ENCODE results near the gene TEX52. TPM values are rescaled to one million over a fixed set of nuclear protein-coding genes. Genes with fewer than 3 reads are reported as not detected.
A peak's percentile ranks its signal among the peaks of the same experiment; 100 is the strongest.

TEX52 gene
- total and polyA plus RNA-seq, 2 of the 13 experiments (the other 11 are each of a cell fraction or from before 2014, with no cell fraction given): 0.05 TPM; not detected in 1

DNA sequence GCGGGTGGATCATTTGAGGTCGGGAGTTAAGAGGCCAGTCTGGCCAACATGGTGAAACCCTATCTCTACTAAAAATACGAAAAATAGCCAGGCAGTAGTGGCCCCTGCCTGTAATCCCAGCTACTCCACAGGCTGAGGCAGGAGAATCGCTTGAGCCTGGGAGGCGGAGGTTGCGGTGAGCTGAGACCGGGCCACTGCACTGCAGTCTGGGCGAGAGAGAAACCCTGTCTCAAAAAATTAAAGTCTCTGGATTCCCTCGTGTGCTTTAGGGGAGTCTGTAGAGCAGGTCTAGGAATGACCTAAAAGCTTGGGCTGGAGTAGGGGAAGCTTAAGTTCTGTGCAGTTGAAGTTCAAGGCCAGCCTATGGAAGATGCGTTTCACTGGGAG is 33.2 kb upstream of the TEX52 start (continued):
- TF ChIP-seq, protein P1, sequence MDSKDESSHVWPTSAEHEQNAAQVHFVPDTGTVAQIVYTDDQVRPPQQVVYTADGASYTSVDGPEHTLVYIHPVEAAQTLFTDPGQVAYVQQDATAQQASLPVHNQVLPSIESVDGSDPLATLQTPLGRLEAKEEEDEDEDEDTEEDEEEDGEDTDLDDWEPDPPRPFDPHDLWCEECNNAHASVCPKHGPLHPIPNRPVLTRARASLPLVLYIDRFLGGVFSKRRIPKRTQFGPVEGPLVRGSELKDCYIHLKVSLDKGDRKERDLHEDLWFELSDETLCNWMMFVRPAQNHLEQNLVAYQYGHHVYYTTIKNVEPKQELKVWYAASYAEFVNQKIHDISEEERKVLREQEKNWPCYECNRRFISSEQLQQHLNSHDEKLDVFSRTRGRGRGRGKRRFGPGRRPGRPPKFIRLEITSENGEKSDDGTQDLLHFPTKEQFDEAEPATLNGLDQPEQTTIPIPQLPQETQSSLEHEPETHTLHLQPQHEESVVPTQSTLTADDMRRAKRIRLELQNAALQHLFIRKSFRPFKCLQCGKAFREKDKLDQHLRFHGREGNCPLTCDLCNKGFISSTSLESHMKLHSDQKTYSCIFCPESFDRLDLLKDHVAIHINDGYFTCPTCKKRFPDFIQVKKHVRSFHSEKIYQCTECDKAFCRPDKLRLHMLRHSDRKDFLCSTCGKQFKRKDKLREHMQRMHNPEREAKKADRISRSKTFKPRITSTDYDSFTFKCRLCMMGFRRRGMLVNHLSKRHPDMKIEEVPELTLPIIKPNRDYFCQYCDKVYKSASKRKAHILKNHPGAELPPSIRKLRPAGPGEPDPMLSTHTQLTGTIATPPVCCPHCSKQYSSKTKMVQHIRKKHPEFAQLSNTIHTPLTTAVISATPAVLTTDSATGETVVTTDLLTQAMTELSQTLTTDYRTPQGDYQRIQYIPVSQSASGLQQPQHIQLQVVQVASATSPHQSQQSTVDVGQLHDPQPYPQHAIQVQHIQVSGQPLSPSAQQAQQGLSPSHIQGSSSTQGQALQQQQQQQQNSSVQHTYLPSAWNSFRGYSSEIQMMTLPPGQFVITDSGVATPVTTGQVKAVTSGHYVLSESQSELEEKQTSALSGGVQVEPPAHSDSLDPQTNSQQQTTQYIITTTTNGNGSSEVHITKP (CRISPR knock-in tag; IDR thresholded peaks at IDR 0.05; ENCODE audit: low read depth): 0 out of 2 replicates have a peak, but pooled peaks have one; percentile 9
- no peak for TF ChIP-seq ZNF138 (CRISPR knock-in tag; IDR thresholded peaks at IDR 0.05; ENCODE audit: low read depth)
- no peak for TF ChIP-seq PHF5A (CRISPR knock-in tag; IDR thresholded peaks at IDR 0.05; ENCODE audit: low read depth, unreplicated experiment)
- TF ChIP-seq, protein P2, sequence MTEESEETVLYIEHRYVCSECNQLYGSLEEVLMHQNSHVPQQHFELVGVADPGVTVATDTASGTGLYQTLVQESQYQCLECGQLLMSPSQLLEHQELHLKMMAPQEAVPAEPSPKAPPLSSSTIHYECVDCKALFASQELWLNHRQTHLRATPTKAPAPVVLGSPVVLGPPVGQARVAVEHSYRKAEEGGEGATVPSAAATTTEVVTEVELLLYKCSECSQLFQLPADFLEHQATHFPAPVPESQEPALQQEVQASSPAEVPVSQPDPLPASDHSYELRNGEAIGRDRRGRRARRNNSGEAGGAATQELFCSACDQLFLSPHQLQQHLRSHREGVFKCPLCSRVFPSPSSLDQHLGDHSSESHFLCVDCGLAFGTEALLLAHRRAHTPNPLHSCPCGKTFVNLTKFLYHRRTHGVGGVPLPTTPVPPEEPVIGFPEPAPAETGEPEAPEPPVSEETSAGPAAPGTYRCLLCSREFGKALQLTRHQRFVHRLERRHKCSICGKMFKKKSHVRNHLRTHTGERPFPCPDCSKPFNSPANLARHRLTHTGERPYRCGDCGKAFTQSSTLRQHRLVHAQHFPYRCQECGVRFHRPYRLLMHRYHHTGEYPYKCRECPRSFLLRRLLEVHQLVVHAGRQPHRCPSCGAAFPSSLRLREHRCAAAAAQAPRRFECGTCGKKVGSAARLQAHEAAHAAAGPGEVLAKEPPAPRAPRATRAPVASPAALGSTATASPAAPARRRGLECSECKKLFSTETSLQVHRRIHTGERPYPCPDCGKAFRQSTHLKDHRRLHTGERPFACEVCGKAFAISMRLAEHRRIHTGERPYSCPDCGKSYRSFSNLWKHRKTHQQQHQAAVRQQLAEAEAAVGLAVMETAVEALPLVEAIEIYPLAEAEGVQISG (CRISPR knock-in tag; IDR thresholded peaks at IDR 0.05): no peak
- 0 out of 2 replicates have a peak, but pooled peaks have one; percentile 3 for TF ChIP-seq ZNF792 (CRISPR knock-in tag; IDR thresholded peaks at IDR 0.05)
- no peak for TF ChIP-seq KAT2B (IDR thresholded peaks at IDR 0.05; ENCODE audit: borderline replicate concordance, low read depth, low read length)
- TF ChIP-seq ZNF143 (CRISPR knock-in tag; IDR thresholded peaks at IDR 0.05): no peak
- no peak for TF ChIP-seq ZSCAN9 (CRISPR knock-in tag; IDR thresholded peaks at IDR 0.05; ENCODE audit: borderline replicate concordance)
- TF ChIP-seq ZNF766 (CRISPR knock-in tag; IDR thresholded peaks at IDR 0.05; ENCODE audit: borderline replicate concordance): 0 out of 2 replicates have a peak, but pooled peaks have one; percentile 1
- TF ChIP-seq NR2F2 (IDR thresholded peaks at IDR 0.05; ENCODE audit: borderline replicate concordance, low read depth): no peak
- TF ChIP-seq, protein P3, sequence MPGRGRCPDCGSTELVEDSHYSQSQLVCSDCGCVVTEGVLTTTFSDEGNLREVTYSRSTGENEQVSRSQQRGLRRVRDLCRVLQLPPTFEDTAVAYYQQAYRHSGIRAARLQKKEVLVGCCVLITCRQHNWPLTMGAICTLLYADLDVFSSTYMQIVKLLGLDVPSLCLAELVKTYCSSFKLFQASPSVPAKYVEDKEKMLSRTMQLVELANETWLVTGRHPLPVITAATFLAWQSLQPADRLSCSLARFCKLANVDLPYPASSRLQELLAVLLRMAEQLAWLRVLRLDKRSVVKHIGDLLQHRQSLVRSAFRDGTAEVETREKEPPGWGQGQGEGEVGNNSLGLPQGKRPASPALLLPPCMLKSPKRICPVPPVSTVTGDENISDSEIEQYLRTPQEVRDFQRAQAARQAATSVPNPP (CRISPR knock-in tag; IDR thresholded peaks at IDR 0.05): no peak
- TF ChIP-seq KLF6 (CRISPR knock-in tag; IDR thresholded peaks at IDR 0.05): no peak
- TF ChIP-seq ZNF563 (CRISPR knock-in tag; IDR thresholded peaks at IDR 0.05): no peak
- no peak for TF ChIP-seq ZNF180 (CRISPR knock-in tag; IDR thresholded peaks at IDR 0.05; ENCODE audit: borderline replicate concordance, low read depth)
- no peak for TF ChIP-seq SALL1 (CRISPR knock-in tag; IDR thresholded peaks at IDR 0.05)
- TF ChIP-seq NR3C1 (CRISPR knock-in tag; IDR thresholded peaks at IDR 0.05): no peak
- TF ChIP-seq NFE2 (CRISPR knock-in tag; IDR thresholded peaks at IDR 0.05): no peak
- TF ChIP-seq, protein P4, sequence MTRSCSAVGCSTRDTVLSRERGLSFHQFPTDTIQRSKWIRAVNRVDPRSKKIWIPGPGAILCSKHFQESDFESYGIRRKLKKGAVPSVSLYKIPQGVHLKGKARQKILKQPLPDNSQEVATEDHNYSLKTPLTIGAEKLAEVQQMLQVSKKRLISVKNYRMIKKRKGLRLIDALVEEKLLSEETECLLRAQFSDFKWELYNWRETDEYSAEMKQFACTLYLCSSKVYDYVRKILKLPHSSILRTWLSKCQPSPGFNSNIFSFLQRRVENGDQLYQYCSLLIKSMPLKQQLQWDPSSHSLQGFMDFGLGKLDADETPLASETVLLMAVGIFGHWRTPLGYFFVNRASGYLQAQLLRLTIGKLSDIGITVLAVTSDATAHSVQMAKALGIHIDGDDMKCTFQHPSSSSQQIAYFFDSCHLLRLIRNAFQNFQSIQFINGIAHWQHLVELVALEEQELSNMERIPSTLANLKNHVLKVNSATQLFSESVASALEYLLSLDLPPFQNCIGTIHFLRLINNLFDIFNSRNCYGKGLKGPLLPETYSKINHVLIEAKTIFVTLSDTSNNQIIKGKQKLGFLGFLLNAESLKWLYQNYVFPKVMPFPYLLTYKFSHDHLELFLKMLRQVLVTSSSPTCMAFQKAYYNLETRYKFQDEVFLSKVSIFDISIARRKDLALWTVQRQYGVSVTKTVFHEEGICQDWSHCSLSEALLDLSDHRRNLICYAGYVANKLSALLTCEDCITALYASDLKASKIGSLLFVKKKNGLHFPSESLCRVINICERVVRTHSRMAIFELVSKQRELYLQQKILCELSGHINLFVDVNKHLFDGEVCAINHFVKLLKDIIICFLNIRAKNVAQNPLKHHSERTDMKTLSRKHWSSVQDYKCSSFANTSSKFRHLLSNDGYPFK (CRISPR knock-in tag; IDR thresholded peaks at IDR 0.05; ENCODE audit: borderline replicate concordance): no peak
- TF ChIP-seq, protein P5, sequence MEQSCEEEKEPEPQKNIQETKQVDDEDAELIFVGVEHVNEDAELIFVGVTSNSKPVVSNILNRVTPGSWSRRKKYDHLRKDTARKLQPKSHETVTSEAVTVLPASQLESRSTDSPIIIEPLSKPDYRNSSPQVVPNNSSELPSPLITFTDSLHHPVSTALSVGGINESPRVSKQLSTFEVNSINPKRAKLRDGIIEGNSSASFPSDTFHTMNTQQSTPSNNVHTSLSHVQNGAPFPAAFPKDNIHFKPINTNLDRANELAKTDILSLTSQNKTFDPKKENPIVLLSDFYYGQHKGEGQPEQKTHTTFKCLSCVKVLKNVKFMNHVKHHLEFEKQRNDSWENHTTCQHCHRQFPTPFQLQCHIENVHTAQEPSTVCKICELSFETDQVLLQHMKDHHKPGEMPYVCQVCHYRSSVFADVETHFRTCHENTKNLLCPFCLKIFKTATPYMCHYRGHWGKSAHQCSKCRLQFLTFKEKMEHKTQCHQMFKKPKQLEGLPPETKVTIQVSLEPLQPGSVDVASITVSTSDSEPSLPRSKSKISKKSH (CRISPR knock-in tag; IDR thresholded peaks at IDR 0.05; ENCODE audit: borderline replicate concordance): no peak

All from HepG2 (cell line).